Effector memory CD4-positive, alpha-beta T cell (primary cell): ENCODE data around the gene MDP1.

ENCODE experiments used
- DNase-seq, 3 donors: peaks; one replicate each; pipeline ENCODE4 v3.0.0-alpha.2; 2020
- H3K27ac ChIP-seq: 2 replicates; pipeline ENCODE4 v1.7.0; 2013; ENCODE audit warnings: mild to moderate bottlenecking, low read length, moderate library complexity; ENCODE audit not compliant: insufficient read depth, poor library complexity, severe bottlenecking
- H3K27me3 ChIP-seq: replicated peaks from 2 replicates; pipeline ENCODE4 v1.7.0; 2013; ENCODE audit warnings: mild to moderate bottlenecking, low read length; ENCODE audit not compliant: insufficient read depth, control insufficient read depth, poor library complexity, severe bottlenecking
- H3K36me3 ChIP-seq: 2 replicates; pipeline ENCODE4 v1.7.0; 2013; ENCODE audit warnings: mild to moderate bottlenecking, low read length, moderate library complexity; ENCODE audit not compliant: control insufficient read depth, insufficient read depth
- H3K4me1 ChIP-seq: 2 replicates; pipeline ENCODE4 v1.7.0; 2013; ENCODE audit warnings: low read length, mild to moderate bottlenecking; ENCODE audit not compliant: control insufficient read depth, insufficient read depth, poor library complexity, severe bottlenecking
- H3K4me3 ChIP-seq: 2 replicates; pipeline ENCODE4 v1.7.0; 2013; ENCODE audit warnings: low read length, low read depth, mild to moderate bottlenecking; ENCODE audit not compliant: insufficient read depth, poor library complexity, severe bottlenecking
- H3K9me3 ChIP-seq: 2 replicates; pipeline ENCODE4 v1.7.0; 2013; ENCODE audit warnings: mild to moderate bottlenecking, low read length, moderate library complexity; ENCODE audit not compliant: control insufficient read depth

MDP1 gene

GRCh38 chr14:24189059-24189375 is 26.8 kb downstream of the MDP1 start:
- peak overlapping the region; percentile 81 for H3K27ac ChIP-seq
- peak overlapping the region; percentile 74 for H3K4me3 ChIP-seq
- no peak for DNase-seq
- peaks cover 41% of the 10 kb centered on the region for H3K36me3 ChIP-seq
- no peaks in the 10 kb centered on the region for H3K27me3 ChIP-seq
- H3K9me3 ChIP-seq = no peaks in the 10 kb centered on the region
- H3K4me1 ChIP-seq = peaks cover 19% of the 10 kb centered on the region

GRCh38 chr14:24188251-24189058 is 27.4 kb downstream of the MDP1 start, which contains the start of gene IPO4:
IPO4 (minus strand) TSS chr14:24188816; CDS start chr14:24188787, 29 bp downstream.
- Histone ChIP-seq H3K27ac (peak within 1 kb of the TSS; percentile 81), H3K4me1 (peaks cover 19% of the 10 kb centered on the region), H3K9me3 (no peaks in the 10 kb centered on the region), H3K4me3 (peak within 1 kb of the TSS; percentile 74), H3K36me3 (peaks cover 46% of the 10 kb centered on the region), H3K27me3 (no peaks in the 10 kb centered on the region)
- peak; percentile 92 to 95 (median 94) for DNase-seq

DNA sequence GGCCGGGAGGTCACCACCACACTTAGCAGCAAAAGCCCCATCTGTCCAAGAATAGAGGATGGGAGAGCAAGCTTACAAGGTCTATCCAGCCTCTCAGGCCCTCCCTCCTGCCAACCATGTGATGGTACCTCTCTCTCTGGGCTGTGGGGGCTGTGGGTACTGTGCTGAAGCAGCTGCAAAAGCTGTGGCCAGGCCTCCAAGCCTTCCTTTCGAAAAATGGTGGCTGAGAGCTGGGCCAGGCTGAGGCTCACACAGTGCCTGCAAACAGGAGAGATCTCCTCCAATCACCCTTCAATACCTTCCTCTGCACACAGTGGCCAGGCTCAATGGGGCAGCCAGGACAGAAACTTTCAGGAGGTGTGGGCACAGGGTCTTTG is 28.3 kb downstream of the MDP1 start:
- Histone ChIP-seq H3K27me3 (no peaks in the 10 kb centered on the region), H3K36me3 (peaks cover 53% of the 10 kb centered on the region), H3K4me3 (peak overlapping the region; percentile 74), H3K27ac (peak overlapping the region; percentile 81), H3K4me1 (peaks cover 19% of the 10 kb centered on the region), H3K9me3 (no peaks in the 10 kb centered on the region)
- DNase-seq = no peak

GRCh38 chr14:24186831-24187538 is 28.9 kb downstream of the MDP1 start:
- no peak for DNase-seq
- peaks cover 55% of the 10 kb centered on the region for H3K36me3 ChIP-seq
- H3K9me3 ChIP-seq = no peaks in the 10 kb centered on the region
- H3K4me3 ChIP-seq = no peak overlapping the region
- peak overlapping the region; percentile 81 for H3K27ac ChIP-seq
- H3K27me3 ChIP-seq = no peaks in the 10 kb centered on the region
- peaks cover 19% of the 10 kb centered on the region for H3K4me1 ChIP-seq

DNA sequence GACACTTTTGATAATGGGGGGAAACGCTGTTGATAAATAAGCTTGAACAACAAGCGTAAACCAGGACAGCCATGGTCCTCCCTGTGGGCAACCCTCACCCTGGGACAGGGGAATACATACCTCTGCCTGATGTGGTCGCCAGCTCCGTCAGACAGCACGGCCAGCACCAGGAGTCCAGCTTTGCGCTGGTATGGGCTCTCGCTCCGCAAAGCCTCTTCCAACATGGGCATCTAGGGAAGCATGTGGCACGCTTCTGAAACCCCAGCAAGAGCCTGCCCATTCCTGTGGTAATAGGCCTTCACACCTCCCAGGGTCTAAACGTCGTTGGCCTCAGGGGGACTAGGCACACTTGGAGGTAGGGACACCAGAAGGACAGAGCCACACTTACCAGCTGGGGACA is 30.1 kb downstream of the MDP1 start:
- Histone ChIP-seq H3K4me3 (no peak overlapping the region), H3K27me3 (no peaks in the 10 kb centered on the region), H3K9me3 (no peaks in the 10 kb centered on the region), H3K27ac (no peak overlapping the region), H3K36me3 (peaks cover 68% of the 10 kb centered on the region), H3K4me1 (peaks cover 19% of the 10 kb centered on the region)
- DNase-seq = no peak

- H3K27me3 ChIP-seq = no peaks in the 10 kb centered on the region
- H3K36me3 ChIP-seq = peaks cover 71% of the 10 kb centered on the region
- H3K27ac ChIP-seq = no peak overlapping the region
- H3K4me1 ChIP-seq = peaks cover 19% of the 10 kb centered on the region
- no peaks in the 10 kb centered on the region for H3K9me3 ChIP-seq
- no peak for DNase-seq
- H3K4me3 ChIP-seq = no peak overlapping the region
Observed at GRCh38 chr14:24185026-24185425, 30.8 kb downstream of the MDP1 start.

DNA sequence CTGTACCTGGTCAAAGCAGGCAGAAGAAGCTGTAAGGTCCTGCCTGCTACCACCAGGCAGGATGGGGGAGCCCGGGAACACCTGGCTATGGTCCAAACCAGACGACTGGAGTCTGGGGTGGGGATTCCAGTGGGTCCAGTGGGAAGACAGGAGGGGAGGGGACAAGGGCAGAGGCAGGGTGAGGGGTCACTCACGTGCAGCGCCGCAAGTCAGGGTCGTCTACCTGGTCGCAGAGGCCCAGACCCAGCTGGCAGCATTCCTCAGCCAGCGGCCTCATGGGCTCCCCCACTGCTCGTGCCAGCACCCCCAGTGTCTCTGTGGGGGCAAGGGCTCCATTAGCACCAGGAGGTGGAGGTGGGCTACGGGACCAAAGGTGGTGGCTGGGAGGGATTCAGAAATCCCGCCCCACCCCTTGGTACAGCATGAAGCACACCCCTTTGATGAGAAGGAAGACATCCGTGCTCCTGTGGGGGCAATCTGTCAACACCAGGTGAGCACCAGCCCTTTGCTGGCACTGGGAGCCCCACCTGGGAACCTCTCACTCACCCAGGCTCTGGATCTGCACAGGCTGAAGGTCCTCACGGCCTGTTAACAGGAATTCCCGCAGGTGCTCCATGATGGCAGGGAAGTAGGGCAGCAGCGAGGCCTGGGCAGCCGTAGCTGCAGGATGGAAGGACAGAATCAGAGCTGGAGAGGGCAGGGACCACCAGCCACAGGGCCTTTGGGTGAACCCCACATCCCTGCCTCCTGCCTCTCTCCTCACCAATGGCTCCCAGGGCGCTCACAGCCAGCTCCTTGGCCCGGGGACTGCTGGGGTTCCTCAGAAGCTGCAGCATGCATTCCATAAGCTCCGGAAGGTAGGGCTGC is 31.5 kb downstream of the MDP1 start:
- peaks cover 19% of the 10 kb centered on the region for H3K4me1 ChIP-seq
- no peak overlapping the region for H3K4me3 ChIP-seq
- DNase-seq = no peak
- no peaks in the 10 kb centered on the region for H3K27me3 ChIP-seq
- H3K27ac ChIP-seq = no peak overlapping the region
- H3K36me3 ChIP-seq = peaks cover 75% of the 10 kb centered on the region
- no peaks in the 10 kb centered on the region for H3K9me3 ChIP-seq

DNA sequence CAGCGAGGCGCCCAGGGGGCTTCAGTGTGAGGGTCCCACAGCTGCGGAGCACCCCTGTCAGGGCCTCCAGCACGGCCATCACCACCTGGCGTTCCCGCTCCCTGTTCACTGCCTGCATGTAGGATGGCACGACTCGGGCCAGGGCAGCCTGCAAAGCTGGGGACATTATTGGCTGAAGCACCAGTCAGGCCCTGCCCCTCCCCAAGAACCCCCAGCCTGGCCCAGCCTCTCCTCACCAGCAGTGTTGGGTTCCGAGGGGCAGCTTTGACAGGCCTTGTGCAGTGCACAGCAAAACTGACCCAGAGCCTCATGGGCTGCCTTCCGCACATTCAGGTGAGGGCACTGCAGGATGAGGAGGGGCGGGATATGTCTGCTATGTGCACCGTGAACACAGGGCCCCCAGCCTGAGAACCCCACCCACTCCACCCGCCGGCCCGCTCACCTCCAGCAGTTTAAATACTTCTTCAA is 32.8 kb downstream of the MDP1 start:
- no peak overlapping the region for H3K4me3 ChIP-seq
- peaks cover 87% of the 10 kb centered on the region for H3K36me3 ChIP-seq
- no peaks in the 10 kb centered on the region for H3K27me3 ChIP-seq
- H3K9me3 ChIP-seq = no peaks in the 10 kb centered on the region
- H3K27ac ChIP-seq = no peak overlapping the region
- peaks cover 8% of the 10 kb centered on the region for H3K4me1 ChIP-seq
- DNase-seq = no peak

- H3K36me3 ChIP-seq = peaks cover 93% of the 10 kb centered on the region
Observed at GRCh38 chr14:24182110-24182882, 33.6 kb downstream of the MDP1 start.

More at GRCh38 chr14:24182110-24182882, 33.6 kb downstream of the MDP1 start:
- H3K9me3 ChIP-seq = no peaks in the 10 kb centered on the region
- no peaks in the 10 kb centered on the region for H3K27me3 ChIP-seq
- no peak for DNase-seq
- no peak overlapping the region for H3K27ac ChIP-seq
- H3K4me1 ChIP-seq = peaks cover under 1% of the 10 kb centered on the region
- H3K4me3 ChIP-seq = no peak overlapping the region
